Activated CD8-positive, alpha-beta memory T cell treated with anti-CD3 and anti-CD28 coated beads, Interleukin-2, amount 50 U/mL, for 1 hour (primary cell): ENCODE results near the gene POFUT2.
"Not testable (repeated sequence)": the region's sequence is repeated elsewhere in the genome, so short reads cannot be mapped to it uniquely, and the experiment has no call there.

Source experiments
- DNase-seq: peaks from one replicate; pipeline ENCODE4 v3.0.0-alpha.2; 2020; ENCODE audit errors: extremely low read depth

POFUT2 gene

DNA sequence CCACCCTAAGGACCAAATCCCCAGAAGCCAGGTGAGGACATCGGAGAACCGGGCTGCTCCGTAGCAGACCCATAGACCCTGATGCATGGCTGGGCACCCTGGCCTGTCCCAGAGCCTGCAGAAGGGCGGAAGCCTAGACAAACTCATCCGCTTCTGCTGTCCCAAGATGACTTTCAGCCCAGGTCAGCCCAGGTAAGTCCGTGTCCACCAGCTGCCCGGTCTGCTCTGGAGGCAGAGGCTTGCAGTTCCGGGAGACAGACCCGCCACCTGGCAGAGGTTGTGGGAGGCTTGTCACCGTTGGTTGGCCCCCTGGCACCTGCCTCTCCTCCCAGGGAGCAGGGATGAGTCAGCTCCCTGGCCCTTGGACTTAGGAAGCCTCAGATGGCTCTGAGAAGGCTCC is 22.8 kb upstream of the POFUT2 start:
- no peak for DNase-seq

DNA sequence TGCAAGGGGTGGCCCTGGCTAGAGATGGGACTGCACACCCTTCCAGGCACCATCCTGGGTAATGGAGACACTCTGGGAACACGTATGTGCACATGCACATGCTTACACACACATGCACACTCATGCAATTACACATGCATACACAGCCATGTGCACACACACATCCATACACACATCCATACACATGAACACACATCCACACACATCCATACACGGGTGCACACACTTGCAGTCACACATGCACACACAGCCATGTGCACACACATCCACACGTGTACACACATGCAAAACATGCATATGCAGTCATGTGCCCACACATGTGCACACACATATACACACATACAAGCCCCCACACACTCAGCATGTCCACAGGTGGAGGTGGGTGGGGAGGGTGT is 22.3 kb upstream of the POFUT2 start:
- no peak for DNase-seq

DNA sequence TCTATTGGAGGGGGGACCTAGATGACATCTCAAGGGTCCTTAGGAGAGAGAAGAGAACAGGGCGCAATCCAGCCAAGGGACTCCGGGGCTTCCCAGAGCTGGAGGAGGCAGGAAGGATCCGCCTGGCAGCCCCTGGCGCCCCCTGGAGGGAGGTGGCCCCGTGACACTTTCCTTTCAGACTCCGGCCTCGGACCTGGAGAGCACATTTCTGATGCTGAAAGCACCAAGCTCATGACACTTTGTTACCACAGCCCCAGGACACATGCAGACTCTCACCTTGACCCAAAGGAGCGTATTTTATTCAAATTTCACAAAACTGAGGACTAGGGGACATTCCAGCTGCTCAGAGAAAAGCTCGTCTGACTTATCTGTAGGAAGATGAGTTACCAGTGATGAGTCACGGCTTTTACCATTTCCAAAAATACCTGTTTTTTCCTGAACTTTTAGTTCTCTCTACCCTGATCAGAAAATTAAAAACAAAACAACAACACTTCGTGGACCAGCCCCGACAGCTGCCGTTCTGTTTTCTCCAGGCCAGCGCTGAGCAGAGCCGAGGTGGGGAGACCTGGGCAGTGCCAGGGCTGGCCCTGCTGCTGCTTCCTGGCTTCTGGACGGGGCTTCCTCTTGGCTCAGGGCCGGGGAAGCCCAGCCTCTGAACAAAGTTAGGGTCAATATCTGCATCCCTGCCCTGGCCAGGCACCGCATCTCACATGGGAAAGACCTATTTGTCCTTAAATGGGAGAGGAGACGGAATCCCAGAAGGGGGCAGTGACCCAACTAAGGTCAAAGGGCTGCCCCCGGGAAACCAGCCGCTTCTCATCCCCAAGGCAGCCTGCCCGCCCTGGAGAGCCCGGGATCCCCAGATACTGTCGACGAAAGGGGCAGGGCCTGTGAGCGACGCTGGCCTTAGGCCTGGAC is 21.6 kb upstream of the POFUT2 start:
- DNase-seq = no peak

DNA sequence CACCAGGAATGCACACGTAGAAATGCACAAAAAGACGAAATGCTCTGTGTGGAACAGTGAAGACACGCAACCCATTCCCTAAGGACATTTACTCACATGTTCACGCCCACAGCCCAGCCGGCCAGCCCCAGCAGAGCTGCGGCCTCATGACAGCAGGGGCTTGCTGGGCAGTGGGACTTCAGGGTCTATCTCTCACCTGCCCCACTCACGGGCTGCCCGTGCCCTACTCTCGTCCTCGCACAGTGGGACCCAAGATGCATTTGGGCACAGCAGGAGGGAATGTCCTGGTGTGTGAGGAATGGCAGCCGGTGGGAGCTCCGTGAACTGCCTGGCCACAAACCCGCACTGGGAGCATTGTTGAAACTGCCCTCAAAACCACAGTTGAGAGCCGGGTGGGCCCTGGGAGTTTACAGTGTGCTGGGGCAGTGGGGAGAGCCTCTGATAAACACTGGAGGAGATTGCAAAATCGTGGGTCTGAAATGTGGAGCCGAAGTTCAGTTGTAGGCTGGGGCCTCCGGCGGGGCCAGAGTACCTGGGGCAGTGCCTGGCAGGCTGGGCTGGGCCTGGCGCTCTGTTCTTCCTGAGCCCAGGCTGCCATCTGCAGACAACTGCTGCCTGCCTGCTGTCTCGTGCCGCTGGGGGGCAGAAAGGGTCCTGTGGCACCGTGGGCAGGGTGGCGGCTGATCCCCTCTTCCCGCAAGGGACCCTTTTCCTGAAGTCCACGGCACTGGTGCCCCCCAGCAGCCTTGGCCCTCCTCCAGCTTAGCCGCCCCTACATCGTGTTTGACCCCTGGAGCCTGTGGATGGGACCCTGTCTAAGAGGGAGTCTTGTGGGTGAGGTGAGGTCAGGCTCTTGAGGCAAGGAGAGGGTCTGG is 20.7 kb upstream of the POFUT2 start:
- no peak for DNase-seq

DNA sequence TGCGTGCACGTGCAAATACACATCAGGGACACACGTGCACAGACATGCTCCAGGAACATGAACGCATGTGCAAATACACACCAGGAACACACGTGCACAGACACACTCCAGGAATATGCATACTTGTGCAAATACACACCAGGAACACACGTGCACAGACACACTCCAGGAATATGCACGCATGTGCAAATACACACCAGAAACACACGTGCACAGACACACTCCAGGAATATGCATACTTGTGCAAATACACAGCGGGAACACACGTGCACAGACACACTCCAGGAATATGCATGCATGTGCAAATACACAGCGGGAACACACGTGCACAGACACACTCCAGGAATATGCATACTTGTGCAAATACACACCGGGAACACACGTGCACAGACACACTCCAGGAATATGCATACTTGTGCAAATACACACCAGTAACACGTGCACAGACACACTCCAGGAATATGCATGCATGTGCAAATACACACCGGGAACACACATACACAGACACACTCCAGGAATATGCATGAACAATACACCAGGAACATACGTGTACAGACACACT is 20.0 kb upstream of the POFUT2 start:
- not testable (repeated sequence) for DNase-seq

DNA sequence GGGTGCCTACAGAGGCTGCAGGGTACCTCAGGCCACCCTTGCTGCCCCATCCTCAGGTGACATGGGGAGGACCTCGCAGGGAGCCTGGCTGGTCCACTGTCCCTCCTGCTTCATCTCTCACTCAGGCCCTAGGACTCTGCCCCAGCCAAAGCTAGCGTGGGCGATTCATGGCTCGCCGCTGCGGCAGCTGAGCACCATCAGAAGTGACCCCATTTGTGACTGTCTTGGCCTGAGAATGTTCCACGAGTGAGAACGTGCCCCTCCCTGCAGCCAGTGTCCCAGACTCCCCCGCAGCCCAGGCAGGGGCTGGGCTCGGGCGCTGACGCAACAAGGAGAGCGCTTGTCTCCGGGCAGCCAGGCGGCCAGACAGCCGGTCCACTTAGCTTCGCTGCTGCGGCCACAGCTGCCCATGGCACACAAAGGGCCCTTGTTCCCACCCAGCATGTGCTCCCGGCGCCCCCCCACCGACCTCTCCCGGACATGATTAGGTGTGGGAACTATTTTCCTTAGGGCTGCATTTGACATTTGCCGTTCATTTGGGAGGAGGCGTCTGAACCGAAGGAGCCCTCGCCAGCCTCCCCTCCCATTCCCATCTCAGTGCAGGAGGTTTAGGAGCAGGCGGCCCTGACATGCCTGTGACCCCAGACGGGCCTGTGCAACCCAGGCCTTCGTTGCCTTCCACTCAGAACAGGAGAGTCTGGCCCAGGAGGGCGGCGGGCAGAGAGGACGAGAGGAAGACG is 19.3 kb upstream of the POFUT2 start:
- DNase-seq = no peak

DNA sequence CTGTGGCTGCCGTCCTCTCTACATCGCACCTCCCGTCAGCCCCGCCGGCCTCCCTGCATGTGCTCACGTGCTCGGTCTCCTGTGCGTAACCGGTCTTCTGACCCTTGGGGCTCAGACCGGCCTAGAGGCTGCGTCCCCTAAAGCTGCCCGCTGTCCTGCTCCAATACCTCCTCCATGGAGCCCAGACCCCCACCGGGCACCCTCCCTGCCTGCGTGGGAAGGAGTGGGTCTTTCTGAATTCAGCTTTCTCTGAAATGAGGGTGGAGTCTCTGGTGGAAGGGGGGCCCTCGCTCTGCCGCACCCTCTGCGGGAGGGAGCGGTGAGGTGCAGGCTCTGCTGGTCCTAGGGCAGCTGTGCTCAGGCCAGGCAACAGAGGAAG is 18.7 kb upstream of the POFUT2 start:
- no peak for DNase-seq

DNA sequence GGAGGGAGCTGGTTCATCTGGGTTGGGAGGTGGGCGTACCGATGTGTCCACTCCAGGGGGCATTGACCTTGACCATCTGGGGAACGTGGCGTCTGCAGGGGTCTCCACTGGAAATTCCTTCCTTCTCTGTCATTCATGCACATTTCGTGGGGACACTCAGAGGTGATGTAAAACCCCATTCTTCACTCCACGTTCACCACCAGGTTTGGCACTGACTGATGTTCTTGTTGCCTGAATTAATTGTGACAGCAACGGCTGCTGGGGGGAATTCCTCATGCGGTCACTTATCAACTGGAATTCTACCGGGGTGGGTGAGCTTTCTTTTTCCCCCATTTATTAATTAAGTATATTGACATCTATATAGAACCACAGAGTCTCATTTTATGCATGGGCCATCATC is 18.1 kb upstream of the POFUT2 start:
- no peak for DNase-seq

DNA sequence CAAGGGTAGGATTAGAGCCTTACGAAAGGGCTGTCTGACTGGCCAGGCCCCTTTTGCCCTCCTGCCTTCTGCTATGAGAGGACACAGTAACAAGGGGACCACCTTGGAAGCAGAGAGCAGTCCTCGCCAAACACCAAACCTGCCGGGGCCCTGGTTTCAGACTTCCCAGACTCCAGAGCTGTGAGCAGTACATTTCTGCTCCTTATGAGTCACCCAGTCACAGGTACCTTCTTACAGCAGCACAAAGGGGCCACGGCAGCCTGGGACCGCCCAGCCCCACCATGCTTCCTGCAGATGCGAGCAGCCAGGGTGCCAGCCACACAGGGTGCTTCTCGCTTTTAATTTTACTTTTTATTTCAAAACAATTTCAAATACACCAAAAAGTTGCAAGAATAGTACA is 17.2 kb upstream of the POFUT2 start:
- DNase-seq = no peak

DNA sequence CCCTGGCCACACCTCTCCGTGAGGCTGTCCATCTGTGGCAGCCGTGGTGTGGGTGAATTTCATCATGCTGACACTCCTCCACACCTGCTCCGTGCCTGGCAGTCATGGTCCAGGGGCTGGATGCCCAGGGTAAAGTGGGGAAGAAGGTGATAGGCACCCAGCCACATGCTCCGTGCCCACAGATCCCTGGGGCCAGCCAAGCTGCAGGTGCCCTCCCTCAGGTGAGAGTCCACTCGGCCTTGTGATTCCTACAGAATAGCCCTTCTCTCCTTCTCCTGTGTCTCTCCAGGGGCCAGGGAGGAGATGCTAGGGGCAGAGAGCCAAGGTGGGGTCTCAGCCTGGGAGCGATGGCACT is 16.8 kb upstream of the POFUT2 start:
- no peak for DNase-seq

DNA sequence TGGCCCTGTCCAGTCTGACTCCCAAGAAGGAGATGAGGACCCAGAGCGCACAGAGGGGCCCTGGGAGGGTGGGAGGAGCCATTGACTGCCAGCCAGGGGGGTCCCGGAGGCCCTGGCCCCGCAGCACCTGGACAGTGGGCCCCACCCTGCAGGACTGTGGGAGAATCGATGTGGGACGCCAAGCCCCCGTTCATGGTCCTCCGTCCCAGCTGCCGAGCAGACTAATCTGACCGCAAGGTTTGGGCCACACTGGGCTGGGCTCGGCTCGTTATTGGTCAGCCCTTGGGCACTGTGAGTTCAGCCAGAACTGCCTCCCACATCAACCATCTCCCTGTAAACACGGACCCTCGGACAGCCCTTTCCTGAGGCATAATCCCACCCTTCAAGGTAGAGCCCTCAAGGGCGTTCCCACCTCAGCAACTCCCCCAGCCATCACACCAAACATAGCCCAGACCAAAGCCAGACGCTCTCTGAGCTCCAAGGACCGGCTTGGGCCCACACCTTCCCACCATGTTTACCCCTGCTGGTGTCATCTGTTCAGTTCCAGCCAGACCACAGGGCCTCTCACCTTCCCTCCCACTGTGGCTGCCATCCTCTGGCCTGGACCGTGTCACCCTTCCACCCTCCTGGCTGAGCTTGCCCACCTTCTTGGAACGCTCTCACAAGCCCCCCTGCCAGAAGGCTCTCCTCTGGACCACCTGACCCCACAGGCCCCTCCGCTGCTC is 16.2 kb upstream of the POFUT2 start:
- DNase-seq = no peak

DNA sequence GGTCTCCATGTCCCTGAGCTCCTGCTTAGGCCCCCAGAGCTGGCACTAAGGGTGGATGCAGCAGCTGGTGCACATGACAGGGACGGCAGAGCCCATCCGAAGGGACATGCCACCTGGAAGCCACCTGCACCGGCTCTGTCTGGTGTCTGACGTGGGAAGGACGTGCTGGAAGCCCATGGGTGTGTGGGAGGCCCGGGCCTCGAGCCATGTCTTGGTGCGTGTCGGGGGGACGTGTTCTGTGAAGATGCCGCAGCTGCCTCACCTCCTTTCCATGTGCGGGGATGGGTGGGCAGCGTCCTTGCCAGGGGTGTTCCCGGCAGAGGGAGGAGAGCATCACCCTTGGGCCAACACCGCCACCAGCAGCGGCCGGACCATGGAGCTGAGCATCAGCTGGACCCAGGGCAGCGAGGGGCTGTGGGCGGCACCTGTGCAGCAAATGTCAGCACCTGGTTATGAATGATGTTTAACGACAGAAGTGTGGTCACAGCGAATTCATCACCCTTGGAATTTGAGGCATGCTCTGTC is 15.5 kb upstream of the POFUT2 start:
- DNase-seq = no peak

DNA sequence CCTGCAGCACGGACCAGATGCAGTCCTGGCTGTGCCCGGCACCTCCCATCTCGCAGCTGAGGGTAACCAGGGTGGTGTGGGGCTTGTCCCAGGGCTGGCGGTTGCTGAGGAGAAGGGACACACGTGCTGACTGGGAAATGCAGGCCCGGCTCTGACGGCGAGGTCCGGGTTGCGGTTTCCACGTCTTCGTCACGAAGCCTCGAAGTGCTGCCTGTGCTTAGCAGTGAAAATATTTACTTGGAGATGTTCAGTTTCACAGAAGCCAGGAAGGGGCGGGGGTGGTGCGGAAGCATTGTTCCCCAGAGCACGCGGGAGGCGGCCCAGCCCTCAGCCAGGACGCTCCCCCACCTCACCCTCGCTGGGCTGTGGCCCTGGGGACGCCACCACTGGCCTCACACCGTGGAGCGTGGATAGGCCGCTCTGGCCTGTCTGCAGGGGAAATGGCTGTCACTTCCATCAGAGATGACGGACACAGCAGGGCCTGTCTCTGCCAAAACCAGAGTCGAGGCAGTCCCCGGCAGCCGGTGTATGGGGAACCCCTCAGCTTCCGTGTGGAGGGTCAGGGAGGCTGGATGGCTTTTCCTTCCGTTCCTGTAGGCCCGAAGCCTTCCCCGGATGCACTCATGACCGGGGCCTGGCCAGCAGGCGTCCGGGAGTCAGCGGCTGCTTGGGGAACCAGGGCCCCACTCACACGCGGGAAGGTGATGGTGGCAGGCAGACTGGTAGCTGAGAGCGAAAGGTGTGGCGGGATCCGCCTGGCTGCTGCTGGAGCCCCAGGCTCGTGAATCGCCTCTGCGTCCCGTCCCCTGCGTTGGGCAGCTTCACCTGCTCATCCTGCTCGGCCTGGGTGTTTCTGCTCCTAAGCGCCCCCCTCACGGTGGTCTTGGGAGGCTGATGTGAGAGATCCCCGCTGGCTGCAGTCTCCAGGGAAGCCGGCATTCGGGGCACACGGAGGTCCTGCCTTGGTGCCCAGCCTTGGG is 14.7 kb upstream of the POFUT2 start:
- no peak for DNase-seq

DNA sequence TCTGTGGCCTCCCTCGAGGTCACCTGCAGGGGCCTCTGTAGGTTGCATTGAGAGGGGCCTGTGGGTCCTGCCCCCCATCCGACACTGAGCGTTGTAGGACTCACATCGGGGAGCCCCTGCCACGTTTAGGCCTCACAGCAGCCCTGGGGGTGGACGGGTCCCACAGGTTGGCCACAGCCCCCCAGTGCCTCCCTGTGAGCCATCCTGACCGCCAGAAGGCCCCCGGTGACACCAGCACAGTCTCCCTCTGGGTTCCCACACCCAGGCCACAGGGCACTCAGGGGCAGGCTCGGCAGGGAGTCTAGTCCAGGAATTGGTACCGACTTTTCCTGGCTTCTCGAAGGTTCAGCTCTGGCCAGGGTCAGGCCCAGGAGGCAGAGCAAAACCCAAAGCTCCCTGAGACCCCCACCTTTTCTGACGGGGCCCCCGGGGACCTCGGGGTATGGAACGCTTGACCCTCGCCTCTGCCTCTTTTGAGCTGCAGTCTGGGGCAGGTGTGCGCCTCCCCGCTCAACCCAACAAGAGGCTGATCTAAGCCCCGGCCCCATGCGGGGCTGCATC is 13.9 kb upstream of the POFUT2 start:
- no peak for DNase-seq

DNA sequence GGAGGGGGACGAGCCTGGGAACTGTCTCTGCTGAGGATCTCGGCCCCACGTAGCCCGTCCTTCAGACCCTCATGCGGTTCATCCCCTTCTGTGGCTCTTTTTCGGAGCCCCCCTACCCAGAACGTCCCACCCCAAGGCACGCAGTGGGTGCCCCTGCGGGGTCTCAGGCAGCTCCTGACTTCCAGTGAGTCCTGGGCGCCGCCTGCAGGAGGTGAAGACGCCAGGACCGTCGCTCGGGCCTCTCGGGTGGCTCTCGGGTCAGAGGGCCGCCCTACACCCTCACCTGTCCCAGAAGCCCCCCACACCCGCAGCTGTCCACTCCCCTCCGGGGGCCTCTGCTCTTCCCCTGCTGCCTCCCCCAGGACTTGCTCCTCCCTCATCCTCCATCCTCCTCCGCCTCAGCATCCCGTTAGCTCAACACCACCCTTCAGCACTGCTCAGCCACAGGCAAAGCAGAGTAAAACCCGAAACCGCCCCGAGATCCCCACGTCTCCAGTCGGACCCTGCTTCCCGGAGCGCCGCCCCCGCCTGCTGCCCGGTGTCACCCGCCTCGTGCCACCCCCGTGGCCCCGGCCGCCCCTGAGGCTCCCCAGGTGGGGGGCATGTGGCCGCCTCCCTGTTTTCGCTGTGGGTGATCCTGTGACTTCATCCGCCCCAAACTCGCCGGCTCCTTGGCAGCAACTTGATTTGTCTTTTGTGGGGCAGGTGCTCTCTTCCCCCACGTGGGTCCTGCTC is 13.3 kb upstream of the POFUT2 start:
- no peak for DNase-seq

DNA sequence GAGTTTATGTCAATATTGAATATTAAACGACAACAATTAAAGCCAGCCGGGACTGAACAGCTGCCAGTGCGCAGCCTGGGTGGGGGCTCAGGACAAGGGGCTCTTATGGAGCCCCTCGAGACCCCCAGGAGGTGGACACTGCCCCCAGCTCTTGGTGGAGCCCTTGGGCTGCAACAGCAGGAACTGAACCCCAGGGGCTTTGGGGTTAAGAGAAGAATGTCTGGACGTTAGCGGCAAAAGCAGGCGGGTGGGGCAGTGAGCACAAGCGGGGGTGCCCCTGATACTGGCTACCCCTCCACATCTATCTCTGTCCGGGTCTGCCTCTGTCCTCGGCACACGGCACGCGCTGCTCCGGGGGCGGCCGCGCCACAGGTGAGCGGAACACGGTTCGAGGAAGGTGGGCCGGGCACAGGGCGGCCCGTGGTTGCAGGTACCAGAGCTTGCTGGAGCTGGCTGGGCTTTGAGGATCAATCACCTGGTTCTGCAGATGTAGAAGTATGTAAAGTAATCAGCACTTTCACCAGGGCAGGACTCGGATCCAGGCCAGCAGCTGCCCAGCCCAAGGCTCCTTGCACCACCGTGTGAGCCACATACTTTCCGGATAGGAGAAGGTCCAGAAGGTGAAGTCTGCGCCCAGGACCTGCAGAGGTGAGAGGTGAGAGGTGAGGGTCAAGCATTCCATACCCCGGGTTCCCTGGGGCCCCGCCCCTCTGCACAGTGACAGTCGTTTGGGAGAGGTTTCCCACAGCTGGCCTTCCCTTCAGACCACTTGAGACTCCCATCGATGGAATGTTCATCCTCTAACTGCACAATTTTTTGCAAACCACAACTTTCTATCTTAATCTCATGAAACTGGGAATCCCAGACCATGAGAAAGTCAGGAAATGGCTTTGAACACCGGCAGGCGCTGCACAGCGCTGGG is 12.4 kb upstream of the POFUT2 start:
- no peak for DNase-seq

DNA sequence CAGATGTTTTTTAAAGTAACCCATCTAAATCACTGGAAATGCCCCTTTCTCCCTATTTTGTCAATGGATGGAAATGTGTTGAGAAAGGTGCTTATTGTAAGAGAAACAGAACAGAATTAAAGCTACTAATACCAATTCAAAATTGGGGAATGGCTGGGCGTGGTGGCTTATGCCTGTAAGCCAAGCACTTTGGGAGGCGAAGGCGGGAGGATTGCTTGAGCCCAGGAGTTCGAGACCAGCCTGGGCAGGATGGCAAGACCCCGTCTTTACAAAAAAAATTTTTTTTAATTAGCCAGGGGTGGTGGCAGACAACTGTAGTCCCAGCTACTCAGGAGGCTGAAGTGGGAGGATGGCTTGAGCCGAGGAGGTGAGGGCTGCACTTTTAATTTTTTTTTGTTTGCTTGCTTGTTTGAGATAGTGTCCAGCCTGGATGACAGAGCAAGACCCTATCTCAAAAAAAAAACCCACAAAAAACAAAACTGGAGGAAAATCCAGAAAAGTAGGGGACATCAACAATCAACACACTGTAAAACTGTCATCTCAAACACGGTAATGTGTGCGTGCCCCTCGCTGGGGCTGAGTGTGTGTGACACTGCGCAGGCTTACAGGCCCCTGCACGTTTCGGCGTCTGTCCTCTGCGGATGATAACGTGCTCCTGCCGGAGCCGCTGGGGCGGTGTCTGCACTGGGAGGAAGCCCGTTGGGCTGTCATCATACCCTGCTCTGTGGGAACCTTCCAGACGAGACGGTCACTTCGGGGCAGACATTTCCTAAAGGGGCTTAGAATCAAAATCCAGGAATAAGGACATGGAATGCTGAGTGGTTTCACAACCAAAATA is 11.6 kb upstream of the POFUT2 start:
- no peak for DNase-seq
